ENCODE results near the gene SCIN.

Gene SCIN

DNA sequence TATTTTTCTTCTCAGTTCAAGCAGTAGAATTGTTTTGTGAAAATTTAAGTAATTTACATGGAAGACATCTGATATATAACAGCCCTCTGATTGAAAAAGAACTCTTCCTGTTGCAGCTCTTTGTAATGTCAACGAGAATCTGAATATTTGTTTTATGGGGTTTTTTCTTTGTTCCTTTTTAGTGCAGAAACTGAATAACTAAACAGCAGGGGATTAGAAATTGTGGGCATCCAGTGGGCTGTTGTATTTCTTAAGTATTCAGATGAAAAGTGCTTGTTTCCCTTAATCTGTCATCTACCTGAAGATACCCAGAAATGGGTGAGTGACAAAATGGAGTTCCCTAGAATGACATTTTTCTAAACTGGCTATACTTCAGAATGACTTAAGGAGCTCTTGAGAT lies 124.3 kb downstream of the SCIN start:
- no peak for DNase-seq
- Mint-ChIP-seq H3K4me3 (no peak overlapping the region), H3K27me3 (no peaks in the 10 kb centered on the region), H3K27ac (no peak overlapping the region), H3K4me1 (peaks cover 24% of the 10 kb centered on the region), H3K9me3 (no peaks in the 10 kb centered on the region)
- no peak for ATAC-seq

GRCh38 chr7:12695965-12696364 lies 125.4 kb downstream of the SCIN start:
- no peak overlapping the region for H3K27ac Mint-ChIP-seq
- no peak overlapping the region for H3K4me3 Mint-ChIP-seq
- no peaks in the 10 kb centered on the region for H3K9me3 Mint-ChIP-seq
- no peaks in the 10 kb centered on the region for H3K27me3 Mint-ChIP-seq
- DNase-seq (no peak), ATAC-seq (no peak)
- H3K4me1 Mint-ChIP-seq, result peaks cover 23% of the 10 kb centered on the region

- no peaks in the 10 kb centered on the region for H3K27me3 Mint-ChIP-seq
- DNase-seq, result no peak
Observed at GRCh38 chr7:12699299-12699698, 128.8 kb downstream of the SCIN start.

GRCh38 chr7:12701433-12701832 lies 130.9 kb downstream of the SCIN start:
- ATAC-seq (no peak), DNase-seq (no peak)
- no peak overlapping the region for H3K4me3 Mint-ChIP-seq
- H3K9me3 Mint-ChIP-seq, result no peaks in the 10 kb centered on the region
- no peaks in the 10 kb centered on the region for H3K27me3 Mint-ChIP-seq
- H3K27ac Mint-ChIP-seq, result no peak overlapping the region
- peaks cover 3% of the 10 kb centered on the region for H3K4me1 Mint-ChIP-seq

More at GRCh38 chr7:12699299-12699698, 128.8 kb downstream of the SCIN start:
- Mint-ChIP-seq H3K4me3 (no peak overlapping the region), H3K27ac (no peak overlapping the region), H3K9me3 (no peaks in the 10 kb centered on the region), H3K4me1 (peaks cover 16% of the 10 kb centered on the region)
- ATAC-seq, result no peak

- Mint-ChIP-seq H3K27me3 (no peaks in the 10 kb centered on the region), H3K9me3 (no peaks in the 10 kb centered on the region), H3K27ac (no peak overlapping the region), H3K4me1 (no peaks in the 10 kb centered on the region), H3K4me3 (no peak overlapping the region)
- no peak for DNase-seq
- no peak for ATAC-seq
Observed at GRCh38 chr7:12703881-12704280, 133.4 kb downstream of the SCIN start.

- no peaks in the 10 kb centered on the region for H3K9me3 Mint-ChIP-seq
- no peak overlapping the region for H3K27ac Mint-ChIP-seq
- H3K27me3 Mint-ChIP-seq, result no peaks in the 10 kb centered on the region
- ATAC-seq (no peak), DNase-seq (no peak)
- no peaks in the 10 kb centered on the region for H3K4me1 Mint-ChIP-seq
- H3K4me3 Mint-ChIP-seq, result no peak overlapping the region
Observed at GRCh38 chr7:12705878-12706277, 135.4 kb downstream of the SCIN start.

GRCh38 chr7:12706900-12707536 lies 136.5 kb downstream of the SCIN start:
- DNase-seq (no peak), ATAC-seq (no peak)
- Mint-ChIP-seq H3K27ac (no peak overlapping the region), H3K4me1 (no peaks in the 10 kb centered on the region), H3K9me3 (no peaks in the 10 kb centered on the region), H3K27me3 (no peaks in the 10 kb centered on the region), H3K4me3 (no peak overlapping the region)

DNA sequence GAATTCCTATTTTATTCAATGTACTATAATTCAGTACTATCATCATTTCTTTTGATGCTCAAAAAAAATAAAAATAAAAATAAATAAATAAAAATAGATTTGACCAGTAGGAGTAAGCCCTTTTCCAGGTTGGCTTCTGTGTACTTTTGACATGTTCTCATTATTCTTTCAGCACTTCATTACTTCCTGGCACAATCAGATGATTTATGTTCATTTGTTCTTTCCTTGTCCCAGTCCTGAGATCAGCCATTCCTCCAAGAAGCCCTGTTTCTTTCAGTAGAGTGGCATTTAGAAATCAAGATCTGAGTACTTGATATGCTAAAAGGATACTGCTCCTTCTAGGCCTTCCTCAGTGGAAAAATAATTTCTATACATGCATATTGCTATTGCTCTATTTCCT lies 137.8 kb downstream of the SCIN start:
- no peaks in the 10 kb centered on the region for H3K4me1 Mint-ChIP-seq
- H3K27me3 Mint-ChIP-seq, result no peaks in the 10 kb centered on the region
- H3K9me3 Mint-ChIP-seq, result no peaks in the 10 kb centered on the region
- DNase-seq, result no peak
- no peak overlapping the region for H3K27ac Mint-ChIP-seq
- H3K4me3 Mint-ChIP-seq, result no peak overlapping the region
- ATAC-seq, result no peak
